CD4-positive, alpha-beta T cell treated with Interleukin-15 for 1 hour (primary cell): ENCODE results near the gene SHOC2.

Experiments used
- DNase-seq: peaks from one replicate; pipeline ENCODE4 v3.0.0-alpha.2; 2020

SHOC2 gene

DNA sequence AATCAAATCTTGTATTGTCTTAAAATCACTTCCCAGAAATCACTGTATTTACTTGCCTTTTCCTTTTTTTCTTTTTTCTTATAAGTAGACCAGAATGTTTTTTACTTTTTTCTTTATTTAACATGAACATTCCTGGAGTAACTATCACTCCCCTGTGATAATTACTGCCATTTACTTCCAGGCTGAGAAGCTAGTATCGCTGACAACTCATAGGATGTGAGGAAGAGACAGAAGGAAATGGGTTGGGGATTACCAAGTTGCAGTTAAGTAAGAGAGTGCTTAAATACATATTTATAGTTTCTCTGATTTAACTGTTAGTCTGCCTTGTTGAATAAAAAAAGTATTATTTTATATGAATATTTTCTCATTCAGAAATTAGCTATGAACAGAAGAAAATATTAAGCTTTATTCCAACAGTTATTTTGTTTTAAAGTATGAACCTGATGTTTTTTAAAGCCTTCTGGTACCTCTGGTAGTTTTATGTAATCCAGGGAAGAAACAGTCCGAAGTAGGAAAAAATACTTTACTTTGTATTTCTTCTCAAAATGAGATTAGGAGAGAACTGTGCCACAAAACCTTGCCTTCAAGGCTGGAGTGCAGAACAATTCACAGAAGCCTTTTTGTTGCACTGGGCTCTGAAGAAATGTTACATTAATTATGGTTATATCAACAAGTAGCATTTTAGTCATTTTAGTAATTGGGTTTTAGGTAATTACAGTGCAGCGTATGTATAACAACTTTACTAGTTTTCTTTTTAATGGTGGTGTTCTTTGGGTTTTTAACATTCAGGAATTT, 72.8 kb downstream of the SHOC2 start:
- DNase-seq: no peak

DNA sequence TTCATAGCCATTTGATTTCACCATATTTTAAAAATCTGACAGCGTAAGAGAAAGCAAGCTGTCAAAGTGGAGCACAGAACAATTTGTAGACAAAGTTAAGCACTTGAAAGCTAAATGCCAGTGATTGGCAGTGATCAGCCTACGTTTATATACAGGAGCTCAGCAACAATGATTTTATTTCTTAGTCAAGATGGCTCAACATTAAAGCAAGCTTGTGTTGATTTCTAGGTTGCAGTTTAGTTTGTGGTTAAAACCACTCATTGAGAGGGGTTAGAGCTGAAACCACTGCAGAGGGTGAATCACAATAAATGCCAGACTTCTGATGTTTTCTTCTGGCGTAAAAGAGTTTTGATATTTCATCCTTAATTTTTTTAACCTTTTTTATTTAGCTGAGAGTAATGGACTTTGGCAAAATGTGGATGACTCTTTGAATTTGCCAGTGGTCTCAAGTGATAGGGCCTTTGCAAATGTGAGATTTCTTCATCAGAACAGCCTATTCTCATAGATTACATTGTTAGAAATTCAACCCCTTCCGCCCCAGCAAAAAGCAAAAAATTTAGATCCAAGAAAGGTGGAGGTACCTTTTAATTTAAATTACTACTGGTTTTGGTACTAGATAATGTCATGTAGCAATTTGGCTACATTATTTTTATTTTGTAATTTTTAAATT, 73.8 kb downstream of the SHOC2 start:
- no peak for DNase-seq

- DNase-seq: no peak
Measured at GRCh38 chr10:110994406-110995086, 75.1 kb downstream of the SHOC2 start.

GRCh38 chr10:110995301-110995700, 75.9 kb downstream of the SHOC2 start:
- DNase-seq: no peak

- DNase-seq: no peak
Measured at GRCh38 chr10:110996256-110996655, 76.9 kb downstream of the SHOC2 start.

DNA sequence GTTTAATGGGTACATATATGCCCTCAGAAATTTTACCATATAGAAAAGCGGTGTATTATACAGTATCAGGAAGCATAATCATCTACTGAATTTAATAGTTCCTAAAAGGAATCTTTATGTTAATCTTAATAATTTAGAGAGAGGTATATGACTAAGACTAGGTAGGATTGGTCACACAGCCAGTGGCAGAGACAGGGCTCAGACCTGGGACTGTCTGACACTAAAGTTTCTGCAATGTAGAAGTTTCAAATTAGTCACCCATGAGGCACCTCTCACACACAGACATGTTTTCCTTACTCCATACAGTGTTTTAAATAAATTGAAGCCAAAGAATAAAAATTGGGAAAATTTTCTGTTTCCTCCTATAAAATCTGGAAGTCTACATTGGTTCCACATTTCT, 84.6 kb downstream of the SHOC2 start:
- no peak for DNase-seq

DNA sequence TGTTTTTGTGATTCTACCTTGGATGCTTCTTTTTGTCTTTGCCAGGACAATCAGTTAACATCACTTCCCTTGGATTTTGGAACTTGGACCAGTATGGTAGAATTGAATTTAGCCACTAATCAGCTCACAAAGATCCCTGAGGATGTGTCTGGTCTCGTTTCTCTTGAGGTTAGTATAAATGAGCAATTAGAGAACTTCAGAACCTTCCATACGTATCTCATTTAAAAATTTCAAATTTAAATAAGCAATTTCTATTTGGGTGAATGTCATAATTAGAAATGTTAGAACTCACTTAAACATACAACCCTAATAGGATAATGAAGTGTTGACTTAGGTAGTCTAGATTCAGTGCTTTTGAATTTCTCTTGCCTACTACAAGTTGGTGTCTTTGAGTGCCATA, 88.1 kb downstream of the SHOC2 start:
- no peak for DNase-seq

GRCh38 chr10:111015181-111015580, 95.8 kb downstream of the SHOC2 start:
- DNase-seq: no peak

GRCh38 chr10:111017098-111017497, 97.7 kb downstream of the SHOC2 start:
- no peak for DNase-seq

GRCh38 chr10:111018021-111018420, 98.6 kb downstream of the SHOC2 start:
- no peak for DNase-seq

DNA sequence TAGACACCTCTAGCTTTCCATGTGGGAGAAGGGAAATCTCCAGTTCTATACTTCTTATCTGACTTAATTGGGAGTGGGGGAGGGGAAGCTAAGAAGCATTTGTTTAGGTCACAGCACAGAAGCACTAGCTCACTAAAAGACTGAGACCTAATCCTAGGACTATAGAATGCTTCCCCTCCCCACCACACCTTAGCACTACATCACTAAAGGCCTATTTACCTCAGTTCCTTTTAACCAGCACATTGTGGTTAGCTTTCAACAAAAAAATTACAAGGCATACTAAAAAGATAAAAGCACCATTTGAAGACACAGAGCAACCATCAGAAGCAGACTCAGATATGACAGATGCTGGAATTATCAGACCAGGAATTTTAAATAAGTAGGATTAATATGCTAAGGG, 103.7 kb downstream of the SHOC2 start:
- no peak for DNase-seq

DNA sequence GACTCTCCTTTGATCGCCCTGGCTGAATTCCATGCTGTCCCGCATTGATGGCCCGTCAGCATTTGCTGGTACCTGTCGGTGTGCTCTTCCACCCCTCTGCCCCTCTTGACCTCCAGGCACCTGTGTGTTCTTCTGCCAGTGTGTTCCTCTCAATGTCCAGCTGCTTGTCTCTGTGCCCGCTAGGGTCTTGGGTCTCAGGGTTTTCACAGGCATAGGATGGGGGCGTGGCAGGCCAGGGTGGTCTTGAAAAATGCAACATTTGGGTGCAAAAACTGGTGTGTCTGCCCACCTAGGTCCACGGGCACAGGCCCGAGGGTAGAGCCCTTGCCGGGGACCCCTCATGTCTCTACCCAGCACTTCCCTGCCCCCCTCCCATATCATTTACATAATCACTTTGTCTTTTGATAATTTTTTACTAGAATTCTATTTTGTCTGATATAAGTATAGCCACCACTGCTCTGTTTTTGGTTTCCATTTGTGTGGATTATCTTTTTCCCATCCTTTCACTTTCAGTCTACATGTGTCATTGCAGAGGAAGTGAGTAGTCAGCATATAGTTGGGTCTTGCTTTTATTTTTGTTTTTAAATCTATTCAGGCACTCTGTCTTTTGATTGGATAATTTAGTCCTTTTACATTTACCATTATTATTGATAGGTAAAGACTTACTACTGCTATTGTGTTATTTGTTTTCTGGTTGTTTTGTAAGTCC, 110.8 kb downstream of the SHOC2 start:
- no peak for DNase-seq

GRCh38 chr10:111034598-111035310, 115.3 kb downstream of the SHOC2 start:
- DNase-seq: no peak

GRCh38 chr10:111035542-111035941, 116.1 kb downstream of the SHOC2 start:
- DNase-seq: no peak

DNA sequence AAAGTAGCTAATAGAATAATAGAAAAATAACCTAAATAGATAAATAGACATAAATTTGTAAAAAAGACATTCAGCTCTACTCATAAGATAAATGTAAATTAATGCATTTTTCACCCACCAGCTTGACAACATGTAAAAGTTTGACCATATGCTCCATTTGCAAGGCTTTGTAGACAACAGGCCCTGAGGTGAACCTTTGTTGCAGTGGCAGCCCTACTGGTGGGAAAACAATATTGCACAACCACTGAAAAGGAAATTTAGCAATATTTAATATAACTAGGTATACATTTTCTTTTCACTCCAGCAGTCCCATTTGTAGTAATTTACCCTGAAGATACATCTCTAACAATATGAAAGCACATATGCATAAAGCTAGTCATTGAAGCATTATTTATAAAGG, 118.5 kb downstream of the SHOC2 start:
- DNase-seq: no peak

- DNase-seq: no peak
Measured at GRCh38 chr10:111039522-111039921, 120.1 kb downstream of the SHOC2 start.

- no peak for DNase-seq
Measured at GRCh38 chr10:111057006-111057405, 137.6 kb downstream of the SHOC2 start.
